H1 (cell line): ENCODE measurements around the gene FBXW10B. TPM values are rescaled to one million over a fixed set of nuclear protein-coding genes. Genes with fewer than 3 reads are reported as not detected.

ENCODE experiments used
- CTCF ChIA-PET: fragments of 300-600 bp; sonication (Branson Sonifier 250); formaldehyde crosslinking; loops from one replicate; lab custom pipeline; 2021; ENCODE audit not compliant: partially characterized antibody; lab: Charles Lee
- POLR2A ChIA-PET: fragments of 300-600 bp; sonication (Branson Sonifier 250); formaldehyde crosslinking; loops from one replicate; lab custom pipeline; 2021; ENCODE audit warnings: inconsistent platforms; ENCODE audit not compliant: partially characterized antibody; lab: Charles Lee
- DNase-seq, 2 experiments: peaks; one replicate each; pipeline versions ENCODE4 v3.0.0 to v3.0.0-alpha.2; 2010 to 2022; ENCODE audit warnings: low spot score in 2 of 2, low read depth in 1 of 2, mixed read lengths in 1 of 2
- FAIRE-seq: peaks from 2 replicates; lab custom pipeline; 2011; peaks lifted over from hg19 to GRCh38; lab: Jason Lieb, UNC
- H2AFZ ChIP-seq: 2 replicates; pipeline ENCODE4 v1.8.1; 2012; ENCODE audit warnings: low read length, inconsistent platforms
- H2AK5ac ChIP-seq: 2 replicates; pipeline ENCODE4 v1.6.1; 2013; ENCODE audit warnings: low read depth, low read length
- H2BK120ac ChIP-seq: replicated peaks from 2 replicates; pipeline ENCODE3; 2013; ENCODE audit warnings: low read depth, low read length, inconsistent platforms
- H2BK12ac ChIP-seq: 2 replicates; pipeline ENCODE4 v1.6.1; 2013; ENCODE audit warnings: low read depth, low read length
- H2BK15ac ChIP-seq: 2 replicates; pipeline ENCODE4 v1.6.1; 2013; ENCODE audit warnings: low read length
- H2BK20ac ChIP-seq: 2 replicates; pipeline ENCODE4 v1.6.1; 2013; ENCODE audit warnings: low read length
- H2BK5ac ChIP-seq: 2 replicates; pipeline ENCODE4 v1.6.1; 2013; ENCODE audit warnings: low read depth, low read length
- H3K14ac ChIP-seq: 2 replicates; pipeline ENCODE4 v1.6.1; 2013; ENCODE audit warnings: inconsistent platforms; ENCODE audit not compliant: insufficient read length
- H3K18ac ChIP-seq: 2 replicates; pipeline ENCODE4 v1.6.1; 2013; ENCODE audit warnings: low read length; ENCODE audit errors: extremely low read depth
- H3K23ac ChIP-seq: 2 replicates; pipeline ENCODE4 v1.6.1; 2013; ENCODE audit warnings: inconsistent platforms; ENCODE audit not compliant: insufficient read length
- H3K23me2 ChIP-seq: 2 replicates; pipeline ENCODE4 v1.6.1; 2013; ENCODE audit warnings: low read depth, low read length
- H3K27ac ChIP-seq: 2 replicates; pipeline ENCODE4 v1.6.1; 2011; ENCODE audit warnings: low read depth, low read length, inconsistent platforms
- H3K27me3 ChIP-seq, 4 experiments: replicated peaks in 1 of 4; 1 replicate in 1 of 4; 2 replicates in 3 of 4; pipeline versions ENCODE4 v1.6.1 to v1.8.1; 2011 to 2013; ENCODE audit warnings: low read length in 3 of 4, mild to moderate bottlenecking in 3 of 4, inconsistent platforms in 2 of 4, mixed read lengths in 2 of 4, moderate library complexity in 1 of 4; ENCODE audit not compliant: control insufficient read depth in 3 of 4, insufficient read depth in 3 of 4; ENCODE audit errors: extremely low read depth in 1 of 4
- H3K36me3 ChIP-seq, 4 experiments: 2 replicates each; pipeline versions ENCODE4 v1.6.1 to v1.8.1; 2011 to 2013; ENCODE audit warnings: mild to moderate bottlenecking in 4 of 4, low read length in 3 of 4, moderate library complexity in 2 of 4, control low read depth in 1 of 4, inconsistent platforms in 1 of 4; ENCODE audit not compliant: insufficient read depth in 4 of 4, control insufficient read depth in 2 of 4
- H3K4ac ChIP-seq: replicated peaks from 2 replicates; pipeline ENCODE3; 2013; ENCODE audit warnings: low read length, low read depth, mixed read lengths, inconsistent platforms; ENCODE audit not compliant: insufficient read length
- H3K4me1 ChIP-seq, 4 experiments: replicated peaks in 1 of 4; 1 replicate in 1 of 4; 2 replicates in 3 of 4; pipeline versions ENCODE4 v1.6.1 to v1.8.1; 2011 to 2013; ENCODE audit warnings: low read length in 3 of 4, inconsistent platforms in 2 of 4, mixed read lengths in 1 of 4; ENCODE audit not compliant: insufficient read depth in 4 of 4, control insufficient read depth in 3 of 4
- H3K4me2 ChIP-seq, 2 experiments: 2 replicates each; pipeline versions ENCODE4 v1.6.1 to v1.8.1; 2011 to 2013; ENCODE audit warnings: low read depth in 2 of 2, low read length in 2 of 2, control low read depth in 1 of 2, inconsistent platforms in 1 of 2, mild to moderate bottlenecking in 1 of 2; ENCODE audit not compliant: insufficient read depth in 1 of 2
- H3K4me3 ChIP-seq, 4 experiments: fragments of 200-600, 300-600 bp in 1 of 4; sonication (generic), shearing (Covaris generic), sonication (Bioruptor Twin) in 1 of 4; 2 replicates each; pipeline versions ENCODE4 v1.5.1 to v1.8.1; 2011 to 2016; ENCODE audit warnings: low read length in 4 of 4, low read depth in 3 of 4, control low read depth in 2 of 4, inconsistent platforms in 2 of 4, mild to moderate bottlenecking in 2 of 4, mixed read lengths in 1 of 4, moderate library complexity in 1 of 4; ENCODE audit not compliant: insufficient read depth in 2 of 4; ENCODE audit errors: extremely low read depth in 1 of 4
- H3K56ac ChIP-seq: replicated peaks from 2 replicates; pipeline ENCODE3; 2013; ENCODE audit warnings: low read depth, mild to moderate bottlenecking, mixed read lengths, low read length, inconsistent platforms; ENCODE audit not compliant: insufficient read length
- H3K79me1 ChIP-seq: 2 replicates; pipeline ENCODE4 v1.6.1; 2013; ENCODE audit warnings: low read depth, low read length, control low read depth
- H3K79me2 ChIP-seq, 2 experiments: 2 replicates each; pipeline versions ENCODE4 v1.6.1 to v1.8.1; 2012 to 2013; ENCODE audit warnings: low read length in 2 of 2, mild to moderate bottlenecking in 2 of 2, inconsistent platforms in 1 of 2; ENCODE audit not compliant: insufficient read depth in 2 of 2, control insufficient read depth in 1 of 2
- H3K9ac ChIP-seq, 4 experiments: replicated peaks in 1 of 4; 1 replicate in 1 of 4; 2 replicates in 3 of 4; pipeline versions ENCODE4 v1.6.1 to v1.8.1; 2011 to 2013; ENCODE audit warnings: low read depth in 3 of 4, low read length in 3 of 4, control low read depth in 2 of 4, mild to moderate bottlenecking in 2 of 4, moderate library complexity in 2 of 4, inconsistent platforms in 1 of 4; ENCODE audit errors: extremely low read depth in 1 of 4
- H3K9me3 ChIP-seq, 2 experiments: 2 replicates each; pipeline versions ENCODE4 v1.6.1 to v1.8.1; 2012 to 2013; ENCODE audit warnings: mild to moderate bottlenecking in 2 of 2, moderate library complexity in 2 of 2, control low read depth in 1 of 2, inconsistent platforms in 1 of 2, low read depth in 1 of 2, low read length in 1 of 2, mixed read lengths in 1 of 2; ENCODE audit not compliant: insufficient read depth in 2 of 2
- H4K20me1 ChIP-seq, 2 experiments: replicated peaks in 1 of 2; 2 replicates each; pipeline versions ENCODE3 to v1.8.1; 2011 to 2013; ENCODE audit warnings: inconsistent platforms in 2 of 2, low read length in 2 of 2, mild to moderate bottlenecking in 1 of 2; ENCODE audit not compliant: insufficient read depth in 2 of 2, control insufficient read depth in 1 of 2
- H4K5ac ChIP-seq: 2 replicates; pipeline ENCODE4 v1.6.1; 2013; ENCODE audit warnings: low read length, low read depth, mixed read lengths, inconsistent platforms; ENCODE audit not compliant: insufficient read length
- H4K8ac ChIP-seq: 2 replicates; pipeline ENCODE4 v1.8.0; 2013; ENCODE audit warnings: mild to moderate bottlenecking, moderate library complexity, low read length, inconsistent platforms; ENCODE audit not compliant: insufficient read depth; ENCODE audit errors: extremely low read depth
- H4K91ac ChIP-seq: replicated peaks from 2 replicates; pipeline ENCODE3; 2013; ENCODE audit warnings: low read length, mixed read lengths, inconsistent platforms; ENCODE audit not compliant: insufficient read length
- BRCA1 ChIP-seq: IDR thresholded peaks from 2 replicates; pipeline ENCODE4 v1.6.1; 2012; ENCODE audit warnings: low read depth, low read length, improper control_type of control experiment
- CBX8 ChIP-seq: fragments of 300-800, 300-1000 bp; sonication (generic); IDR thresholded peaks from 2 replicates; pipeline ENCODE4 v1.7.1; 2016; ENCODE audit warnings: low read depth, low read length, borderline replicate concordance
- CHD1 ChIP-seq: IDR thresholded peaks from 2 replicates; pipeline ENCODE4 v1.6.1; 2012; ENCODE audit warnings: low read depth, low read length, improper control_type of control experiment
- CREB1 ChIP-seq: IDR thresholded peaks from 2 replicates; pipeline ENCODE4 v1.6.1; 2012; ENCODE audit warnings: inconsistent platforms
- JUN ChIP-seq: IDR thresholded peaks from 2 replicates; pipeline ENCODE4 v1.6.1; 2011; ENCODE audit warnings: low read depth, mild to moderate bottlenecking, improper control_type of control experiment, low read length
- NRF1 ChIP-seq: IDR thresholded peaks from 2 replicates; pipeline ENCODE4 v1.6.1; 2011; ENCODE audit warnings: mild to moderate bottlenecking, low read depth, low read length, improper control_type of control experiment
- POLR2AphosphoS5 ChIP-seq: IDR thresholded peaks from 2 replicates; pipeline ENCODE4 v1.6.1; 2011; ENCODE audit warnings: low read depth, low read length
- RAD21 ChIP-seq, 2 experiments: IDR thresholded peaks in 1 of 2; conservative IDR thresholded peaks in 1 of 2; 2 replicates each; pipeline ENCODE4 v1.6.1; 2011; ENCODE audit warnings: low read depth in 2 of 2, low read length in 2 of 2, improper control_type of control experiment in 1 of 2, inconsistent platforms in 1 of 2, mild to moderate bottlenecking in 1 of 2, moderate library complexity in 1 of 2
- RBBP5 ChIP-seq: IDR thresholded peaks from 2 replicates; pipeline ENCODE4 v1.7.1; 2012; ENCODE audit warnings: low read depth, mild to moderate bottlenecking, inconsistent platforms, low read length, moderate library complexity, borderline replicate concordance
- RFX5 ChIP-seq: IDR thresholded peaks from 2 replicates; pipeline ENCODE4 v1.6.1; 2011; ENCODE audit warnings: low read depth, low read length, improper control_type of control experiment, borderline replicate concordance
- SAP30 ChIP-seq: fragments of 300-600 bp; sonication (generic); IDR thresholded peaks from 2 replicates; pipeline ENCODE4 v1.7.1; 2012; ENCODE audit warnings: low read length, moderate library complexity, mild to moderate bottlenecking, inconsistent platforms; ENCODE audit not compliant: insufficient read depth, insufficient replicate concordance
- SP2 ChIP-seq: IDR thresholded peaks from 2 replicates; pipeline ENCODE4 v1.6.1; 2012; ENCODE audit warnings: mild to moderate bottlenecking, low read length, inconsistent platforms
- SRF ChIP-seq: IDR thresholded peaks from 2 replicates; pipeline ENCODE4 v1.6.1; 2011; ENCODE audit warnings: mild to moderate bottlenecking, low read depth, low read length, moderate library complexity
- WGBS, 2 experiments: shearing (Covaris generic) in 1 of 2; methylation state at CpG; one replicate each; pipeline versions ENCODE4 v1.1.6 to v1.1.7; 2013 to 2015; ENCODE audit warnings: low lambda C conversion rate in 2 of 2, mixed read lengths in 2 of 2, inconsistent platforms in 1 of 2, low coverage in 1 of 2, missing lambda C conversion rate in 1 of 2; ENCODE audit not compliant: insufficient replicate concordance in 2 of 2, insufficient coverage in 1 of 2, insufficient read length in 1 of 2; ENCODE audit errors: extremely low coverage in 1 of 2, missing lambda C conversion rate in 1 of 2; 5-methylcytosine and 5-hydroxymethylcytosine counted together
- polyA plus RNA-seq, 7 experiments: library from polyadenylated mRNA; depleted of rRNA in 3 of 7; stranded (reverse) in 5 of 7; unstranded in 2 of 7; fragments of >200 nt in 5 of 7; fragments of 200-250 nt in 2 of 7; gene quantifications; 1 replicate in 5 of 7; 2 replicates in 1 of 7; 4 replicates in 1 of 7; pipeline versions ENCODE4 v1.2.1 to v1.2.3, GENCODE V29; 2011 to 2013; ENCODE audit warnings: missing spikeins in 2 of 7, mixed read lengths in 2 of 7
- total RNA-seq: library from RNA; stranded (reverse); fragmentation: NEBNext Ultra II Directional; extraction: Animal tissue kit (Norgen Biotek cat#: 25700); gene quantifications from 2 replicates; pipeline ENCODE4 v1.2.1, GENCODE V29; 2021
- TF ChIP-seq, protein P1 (sequence below): IDR thresholded peaks from 2 replicates; pipeline ENCODE4 v1.6.1; 2012; ENCODE audit warnings: inconsistent platforms

The FBXW10B gene
- total and polyA plus RNA-seq, 2 of the 8 experiments (the other 6 are each of a cell fraction or from before 2014, with no cell fraction given): 0.14 TPM; not detected in 1

DNA sequence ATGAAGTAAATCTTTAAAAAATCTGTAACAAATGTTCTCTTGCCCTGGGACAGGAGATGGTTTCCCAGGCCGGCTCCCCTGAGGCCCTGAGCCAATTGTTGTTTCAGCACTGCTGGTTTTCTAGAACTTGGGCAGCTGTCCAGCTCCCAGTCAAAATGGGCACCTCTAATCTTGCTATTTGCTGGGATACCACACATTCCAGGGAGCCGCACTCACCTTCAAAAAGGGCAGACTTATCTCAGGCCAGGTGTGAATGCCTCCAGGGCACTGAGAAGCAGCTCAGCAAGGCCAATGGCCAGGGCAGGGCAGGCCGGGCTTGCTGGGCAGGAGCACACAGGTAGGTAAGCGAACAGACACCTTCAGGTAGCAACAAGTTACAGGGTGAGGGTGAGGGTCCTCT, 40.2 kb upstream of the FBXW10B start:
- Histone ChIP-seq H2BK120ac (no peak overlapping the region), H3K18ac (no peak overlapping the region), H3K9me3 (no peaks in the 10 kb centered on the region), H3K23me2 (no peaks in the 10 kb centered on the region), H3K27ac (no peak overlapping the region), H2BK20ac (no peak overlapping the region), H2BK5ac (no peak overlapping the region), H3K14ac (no peak overlapping the region), H3K4ac (no peak overlapping the region), H3K23ac (no peak overlapping the region), H3K4me3 (no peak overlapping the region), H3K56ac (no peak overlapping the region), H4K20me1 (no peaks in the 10 kb centered on the region), H3K9ac (no peak overlapping the region), H4K91ac (no peak overlapping the region), H3K79me2 (no peaks in the 10 kb centered on the region), H4K8ac (no peak overlapping the region), H2BK15ac (no peak overlapping the region), H3K27me3 (no peaks in the 10 kb centered on the region), H3K36me3 (peaks cover 0 to 13% (median 8%) of the 10 kb centered on the region in 4 experiments; a peak in 5 of 8 replicates), H2AK5ac (no peak overlapping the region), H2AFZ (no peak overlapping the region), H3K4me1 (peaks cover 0 to 2% (median 0%) of the 10 kb centered on the region in 4 experiments; a peak in 1 of 7 replicates), H2BK12ac (no peak overlapping the region), H3K79me1 (no peaks in the 10 kb centered on the region), H4K5ac (no peak overlapping the region), H3K4me2 (no peak overlapping the region)
- no peak for DNase-seq
- POLR2A ChIA-PET: no interaction called here
- no peak for FAIRE-seq
- CTCF ChIA-PET: interaction anchor here (0.8 to 2.2 kb wide), 2 partner anchors 8 to 11 kb away, joined by 3 to 8 read pairs; no protein-coding TSS in a partner anchor
- 87% methylated on average over 4 of the region's 4 CpGs; no CpG with 5 or more reads in 1 of the 2 experiments for WGBS, 2 experiments
- TF ChIP-seq JUN: no peak
- no peak for TF ChIP-seq CREB1
- no peak for TF ChIP-seq CBX8
- TF ChIP-seq CHD1: no peak
- no peak for TF ChIP-seq RFX5
- no peak for TF ChIP-seq NRF1
- no peak for TF ChIP-seq BRCA1
- TF ChIP-seq SAP30: no peak
- no peak for TF ChIP-seq POLR2AphosphoS5
- no peak for TF ChIP-seq SP2
- TF ChIP-seq, protein P1, sequence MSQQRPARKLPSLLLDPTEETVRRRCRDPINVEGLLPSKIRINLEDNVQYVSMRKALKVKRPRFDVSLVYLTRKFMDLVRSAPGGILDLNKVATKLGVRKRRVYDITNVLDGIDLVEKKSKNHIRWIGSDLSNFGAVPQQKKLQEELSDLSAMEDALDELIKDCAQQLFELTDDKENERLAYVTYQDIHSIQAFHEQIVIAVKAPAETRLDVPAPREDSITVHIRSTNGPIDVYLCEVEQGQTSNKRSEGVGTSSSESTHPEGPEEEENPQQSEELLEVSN: no peak
- TF ChIP-seq SRF: no peak
- TF ChIP-seq RAD21 (IDR thresholded peaks at IDR 0.05 in 1 of 2, conservative IDR thresholded peaks at IDR 0.05 in 1 of 2; ENCODE audit: low read depth in 2 of 2, low read length in 2 of 2): no peak
- no peak for TF ChIP-seq RBBP5
